Pulmonary artery endothelial cell (primary cell): Measurements from ENCODE around the gene SBF1. TPM values are rescaled to one million over a fixed set of nuclear protein-coding genes. Genes with fewer than 3 reads are reported as not detected.
"Not testable (repeated sequence)": the region's sequence is repeated elsewhere in the genome, so short reads cannot be mapped to it uniquely, and the experiment has no call there.

ENCODE experiments used
- DNase-seq: peaks from one replicate; pipeline ENCODE4 v3.0.0-alpha.2; 2011; ENCODE audit warnings: low read depth, low spot score
- total RNA-seq: library from RNA; depleted of rRNA; stranded (reverse); fragments of >200 nt; gene quantifications from 2 replicates; pipeline ENCODE4 v1.2.3, GENCODE V29; 2014

The SBF1 gene
- total RNA-seq, 1 donor from 2014 or later = 42.0 TPM

DNA sequence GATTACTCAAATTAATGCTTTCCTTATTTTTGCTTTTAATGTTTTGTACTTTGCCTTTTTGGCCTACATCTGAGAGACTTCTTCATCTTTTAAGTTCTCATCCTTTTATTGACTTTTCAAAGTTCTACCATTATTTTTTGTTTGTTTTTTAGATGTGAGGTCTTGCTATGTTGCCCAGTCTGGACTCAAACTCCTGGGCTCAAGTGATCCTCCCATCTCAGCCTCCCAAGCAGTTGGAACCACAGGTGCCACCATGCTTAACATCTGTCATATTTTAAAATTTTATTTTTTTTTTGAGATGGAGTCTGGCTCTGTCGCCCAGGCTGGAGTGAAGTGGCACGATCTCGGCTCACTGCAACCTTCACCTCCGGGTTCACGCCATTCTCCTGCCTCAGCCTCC, 73.9 kb downstream of the SBF1 start:
- DNase-seq = no peak

DNA sequence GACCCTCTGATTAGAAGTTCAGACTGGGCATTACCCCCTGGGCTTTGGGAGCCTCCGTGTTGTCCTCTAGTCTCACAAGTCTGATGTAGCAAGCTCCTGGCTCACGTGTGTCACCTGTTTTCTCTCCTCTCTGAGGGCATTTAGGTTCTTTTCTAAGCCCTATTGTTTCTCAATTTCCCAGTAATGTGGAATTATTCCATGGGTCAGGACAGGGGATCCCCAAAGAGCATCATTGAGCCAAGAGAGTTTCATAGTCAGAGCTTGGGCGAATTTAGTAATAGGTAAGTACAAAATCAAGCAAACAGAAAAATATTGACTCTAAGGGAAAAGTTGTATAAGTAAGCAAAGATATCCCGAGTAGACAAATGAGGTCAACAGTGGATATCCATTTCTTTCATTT, 74.4 kb downstream of the SBF1 start:
- no peak for DNase-seq

DNA sequence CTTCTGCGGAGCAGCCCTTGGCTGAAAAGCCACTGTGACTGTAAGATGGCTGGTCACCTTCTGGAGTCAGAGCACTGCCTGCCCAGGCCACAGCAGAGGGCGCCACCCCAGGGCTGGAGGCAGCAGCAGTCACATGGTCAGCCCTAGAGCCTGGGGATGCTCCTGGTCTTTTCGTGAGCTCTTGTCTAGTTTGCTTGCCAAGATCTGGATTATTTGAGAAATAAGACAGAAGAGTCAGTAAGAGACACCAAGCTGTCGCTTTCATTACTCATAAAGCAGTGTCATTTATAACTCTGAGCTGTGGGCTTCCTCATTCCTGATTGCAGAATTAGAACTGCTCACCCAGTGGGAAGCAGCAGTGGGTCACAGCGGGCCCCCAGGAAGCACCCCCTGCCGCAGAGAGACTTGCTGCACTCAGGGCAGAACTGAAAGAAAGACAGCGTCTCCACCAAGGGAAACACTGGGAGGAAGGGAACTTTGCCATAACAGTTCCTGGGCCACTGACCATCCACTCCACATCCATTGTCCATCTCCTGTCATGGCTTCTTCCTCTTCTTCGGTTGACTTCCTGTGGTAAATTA, 75.0 kb downstream of the SBF1 start:
- DNase-seq = no peak

DNA sequence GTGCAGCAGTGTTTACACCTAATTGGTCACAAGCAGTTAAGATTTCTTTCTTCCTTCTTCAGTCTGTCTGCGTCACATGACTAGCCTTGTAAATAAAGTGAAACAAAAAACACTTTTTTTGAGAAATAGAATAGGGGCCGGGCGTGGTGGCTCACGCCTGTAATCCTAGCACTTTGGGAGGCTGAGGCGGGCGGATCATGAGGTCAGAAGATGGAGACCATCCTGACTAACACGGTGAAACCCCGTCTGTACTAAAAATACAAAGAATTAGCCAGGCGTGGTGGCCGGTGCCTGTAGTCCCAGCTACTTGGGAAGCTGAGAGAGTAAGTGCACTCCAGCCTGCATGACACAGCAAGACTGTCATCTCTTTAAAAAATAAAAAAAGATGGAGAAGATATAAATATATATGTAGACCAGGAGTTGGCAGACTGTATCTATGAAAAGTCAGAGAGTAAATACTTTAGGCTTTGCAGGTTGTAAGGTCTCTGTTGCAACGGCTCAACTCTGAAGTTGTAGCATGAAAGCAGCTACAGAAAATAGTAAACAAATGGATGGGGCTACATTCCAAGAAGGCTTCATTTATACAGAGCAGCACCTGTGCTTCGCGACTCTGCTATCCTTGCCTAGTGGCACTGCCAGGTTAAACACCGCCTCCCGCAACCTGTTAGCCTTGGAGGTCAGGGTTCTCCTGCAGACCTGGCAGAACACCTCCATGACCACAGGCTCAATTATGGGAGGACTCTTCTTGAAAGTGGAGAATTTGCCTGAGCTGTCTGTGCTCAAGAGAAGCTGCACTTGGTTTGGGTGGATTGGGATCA, 75.8 kb downstream of the SBF1 start:
- no peak for DNase-seq

DNA sequence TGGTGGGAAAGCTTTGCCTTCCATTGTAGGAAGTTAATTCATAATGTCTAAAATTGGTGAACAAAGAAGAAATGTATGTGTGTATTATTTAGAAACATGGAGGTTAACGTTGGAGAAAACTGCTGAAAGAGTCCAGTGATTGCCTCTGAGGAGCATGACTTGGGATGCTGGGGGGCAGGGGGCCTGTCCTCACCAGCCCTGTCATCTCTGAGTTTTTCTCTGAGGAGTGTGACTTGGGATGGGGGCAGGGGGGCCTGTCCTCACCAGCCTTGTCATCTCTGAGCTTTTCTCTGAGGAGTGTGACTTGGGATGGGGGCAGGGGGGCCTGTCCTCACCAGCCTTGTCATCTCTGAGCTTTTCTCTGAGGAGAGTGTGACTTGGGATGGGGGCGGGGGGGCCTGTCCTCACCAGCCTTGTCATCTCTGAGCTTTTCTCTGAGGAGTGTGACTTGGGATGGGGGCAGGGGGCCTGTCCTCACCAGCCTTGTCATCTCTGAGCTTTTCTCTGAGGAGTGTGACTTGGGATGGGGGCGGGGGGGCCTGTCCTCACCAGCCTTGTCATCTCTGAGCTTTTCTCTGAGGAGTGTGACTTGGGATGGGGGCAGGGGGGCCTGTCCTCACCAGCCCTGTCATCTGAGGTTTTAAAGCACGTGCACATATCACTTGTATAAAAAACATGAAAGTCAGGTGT, 77.3 kb downstream of the SBF1 start:
- not testable (repeated sequence) for DNase-seq

DNA sequence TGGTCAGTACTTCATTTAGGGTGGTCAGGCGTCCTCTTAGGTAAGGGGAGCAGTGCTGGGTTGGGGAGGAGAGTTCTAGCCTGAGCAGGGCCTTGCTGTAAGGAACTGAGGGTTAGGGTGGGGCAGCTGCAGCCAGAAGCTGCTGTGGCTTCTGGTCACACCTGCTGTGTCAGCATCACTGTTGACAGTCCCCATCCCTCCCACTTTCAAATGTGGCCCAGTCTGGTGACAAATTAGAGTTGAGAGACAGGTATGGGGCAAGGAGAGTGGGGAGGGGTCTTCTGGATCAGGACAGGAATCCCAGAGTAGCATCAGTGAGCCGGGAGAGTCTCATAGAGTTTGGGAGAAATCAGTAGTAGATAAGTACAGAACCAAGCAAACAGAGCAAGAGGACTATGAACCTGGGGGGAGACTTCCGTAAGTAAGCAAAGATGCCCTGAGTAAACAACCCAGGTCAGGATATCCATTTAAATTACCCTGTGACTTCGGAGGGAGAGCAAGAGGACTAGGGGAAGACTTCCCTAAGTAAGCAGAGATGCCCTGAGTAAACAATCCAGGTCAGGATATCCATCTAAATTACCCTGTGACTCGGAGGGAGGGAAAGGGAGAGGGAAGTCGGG, 78.0 kb downstream of the SBF1 start:
- DNase-seq = no peak

Other genes with a start within 250 kb of the SBF1 start
- 22.0 and 28.1 TPM in 2 replicates for gene TUBGCP6, start 230.0 kb downstream of the SBF1 start, total RNA-seq
- 14.0 and 14.4 TPM in 2 replicates for gene HDAC10, start 223.8 kb downstream of the SBF1 start, total RNA-seq
- gene MAPK12, start 213.4 kb downstream of the SBF1 start, total RNA-seq = 54.2 TPM in 2 replicates
- gene MAPK11, start 204.7 kb downstream of the SBF1 start, total RNA-seq = 16.3 and 23.3 TPM in 2 replicates
- gene PLXNB2, start 167.4 kb downstream of the SBF1 start, total RNA-seq = 55.5 and 65.2 TPM in 2 replicates
- 1.1 and 1.3 TPM in 2 replicates for gene DENND6B, start 148.0 kb downstream of the SBF1 start, total RNA-seq
- gene PPP6R2, start 131.7 kb downstream of the SBF1 start, total RNA-seq = 62.3 and 72.9 TPM in 2 replicates
- 0.18 and 0.20 TPM in 2 replicates for gene ADM2, start 6.5 kb upstream of the SBF1 start, total RNA-seq
- not detected in 2 replicates for gene MIOX, start 11.8 kb upstream of the SBF1 start, total RNA-seq
- 29.5 and 33.4 TPM in 2 replicates for gene LMF2, start 32.7 kb upstream of the SBF1 start, total RNA-seq
- gene NCAPH2, start 33.2 kb upstream of the SBF1 start, total RNA-seq = 32.1 and 47.6 TPM in 2 replicates
- 1.8 and 2.3 TPM in 2 replicates for gene SCO2, start 50.6 kb upstream of the SBF1 start, total RNA-seq
- gene TYMP, start 55.0 kb upstream of the SBF1 start, total RNA-seq = 11.3 and 14.4 TPM in 2 replicates
- gene KLHDC7B, start 70.9 kb upstream of the SBF1 start, total RNA-seq = not detected in 2 replicates
- not detected in 2 replicates for gene SYCE3, start 87.9 kb upstream of the SBF1 start, total RNA-seq
- 0.92 and 2.7 TPM in 2 replicates for gene CPT1B, start 103.4 kb upstream of the SBF1 start, total RNA-seq
- 25.3 and 27.5 TPM in 2 replicates for gene CHKB, start 107.8 kb upstream of the SBF1 start, total RNA-seq
- gene MAPK8IP2, start 125.8 kb upstream of the SBF1 start, total RNA-seq = 0.11 and 0.13 TPM in 2 replicates
- gene ARSA, start 153.1 kb upstream of the SBF1 start, total RNA-seq = 11.2 and 13.1 TPM in 2 replicates
- 12.2 and 15.1 TPM in 2 replicates for gene SHANK3, start 197.8 kb upstream of the SBF1 start, total RNA-seq